GM18858 (cell line): ENCODE data around the gene CNTNAP5.

Experiments used
- ATAC-seq: cut with Tn5 transposase; IDR thresholded peaks from one replicate; pipeline ENCODE4 v1.9.1; 2021; ENCODE audit not compliant: unreplicated experiment

The CNTNAP5 gene

DNA sequence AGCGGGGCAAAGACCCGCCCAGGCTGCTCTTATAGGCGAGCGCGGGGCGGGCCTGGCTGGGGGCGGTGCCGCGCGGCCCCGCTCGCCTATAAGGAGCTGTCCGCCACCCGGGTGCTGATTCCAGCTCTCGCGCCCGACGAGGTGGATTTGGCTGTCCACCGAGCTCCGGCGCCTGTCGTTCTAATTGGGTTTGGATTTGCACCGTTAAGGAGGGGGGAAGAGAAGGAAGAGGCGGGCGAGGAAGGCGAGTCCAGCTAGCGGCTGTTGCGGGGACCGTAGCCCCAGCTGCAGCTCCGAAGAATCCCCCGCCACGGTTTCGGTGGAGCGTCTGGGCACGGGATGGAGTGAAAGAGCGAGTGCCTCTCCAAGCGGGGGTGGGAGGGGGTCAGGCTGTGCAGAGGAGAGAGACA is at the start of gene CNTNAP5:
Gene CNTNAP5, plus strand, starts transcription at position 117 of the 410 bp plus-strand sequence. CDS start 364 bp downstream, outside the sequence.
- ATAC-seq, result no peak

DNA sequence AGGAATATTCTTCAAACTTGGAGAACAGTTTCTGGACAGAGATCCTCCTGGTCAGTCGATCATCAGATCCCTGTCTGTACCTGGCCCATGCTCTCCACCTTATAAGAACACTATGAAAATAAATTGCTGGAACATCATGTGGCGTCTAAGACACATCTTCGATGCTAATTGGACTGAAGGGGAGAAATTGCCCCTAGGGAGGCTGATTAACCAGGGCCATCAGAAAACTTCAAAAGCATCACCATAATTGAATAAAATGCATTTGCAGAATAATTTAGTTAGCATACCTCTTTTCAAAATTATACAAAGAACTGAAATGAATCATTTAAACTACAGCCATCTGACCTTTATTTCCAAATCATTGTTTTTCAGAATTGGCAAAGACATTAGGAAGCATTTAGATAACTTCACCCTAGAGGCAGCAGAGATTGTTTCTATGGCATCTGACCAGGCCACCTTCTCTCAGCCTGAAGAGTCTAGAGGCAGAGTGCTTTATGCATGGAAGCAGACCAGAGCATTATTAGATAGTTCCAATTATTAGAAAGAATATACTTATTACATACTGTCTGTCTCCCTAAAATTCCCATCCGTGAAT is 48.9 kb upstream of the CNTNAP5 start:
- no peak for ATAC-seq

DNA sequence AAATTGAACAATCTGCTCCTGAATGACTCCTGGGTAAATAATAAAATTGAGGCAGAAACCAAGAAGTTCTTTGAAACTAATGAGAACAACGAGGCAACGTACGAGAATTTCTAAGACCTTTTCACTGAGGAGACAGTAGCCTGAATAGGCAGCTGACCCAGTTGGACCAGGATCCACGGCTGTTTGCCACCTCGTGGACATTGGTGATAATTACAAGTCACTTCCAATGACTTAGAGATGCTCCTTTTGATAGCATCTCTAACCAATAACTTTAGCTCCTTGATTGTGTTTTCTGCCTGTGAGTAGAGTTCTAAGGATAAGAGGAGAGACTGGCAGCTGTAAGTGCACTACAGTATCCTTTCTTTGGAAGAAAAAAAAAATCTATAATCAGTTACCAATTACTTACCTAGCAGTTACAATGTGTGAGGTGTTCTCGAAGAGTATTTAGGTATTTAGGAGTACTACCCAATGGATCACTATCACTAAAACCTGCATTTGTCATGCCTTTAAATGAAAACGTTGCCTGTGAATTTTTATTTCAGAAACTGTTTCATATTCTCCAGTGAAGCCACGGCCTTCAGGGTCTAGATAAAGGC is 31.3 kb upstream of the CNTNAP5 start:
- ATAC-seq, result peak; percentile 87

DNA sequence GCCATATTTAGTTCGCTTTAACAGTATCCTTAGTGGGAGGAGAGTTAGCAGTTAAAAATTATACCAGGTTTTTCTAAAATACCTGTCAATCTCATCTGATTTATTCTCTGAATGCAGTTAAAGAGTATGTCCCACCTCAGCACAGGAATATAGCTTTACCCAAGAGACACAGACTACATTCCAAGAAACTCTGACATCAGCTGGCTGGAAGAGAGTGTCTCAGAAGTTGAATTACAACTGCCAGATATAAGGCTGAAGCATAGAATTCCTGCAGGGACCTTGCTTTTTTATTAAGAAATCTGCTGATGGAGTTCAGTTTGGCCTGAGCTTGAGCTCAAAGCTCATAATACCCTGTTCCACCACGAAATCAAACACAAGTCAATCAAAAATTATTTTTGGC is 25.4 kb upstream of the CNTNAP5 start:
- no peak for ATAC-seq

DNA sequence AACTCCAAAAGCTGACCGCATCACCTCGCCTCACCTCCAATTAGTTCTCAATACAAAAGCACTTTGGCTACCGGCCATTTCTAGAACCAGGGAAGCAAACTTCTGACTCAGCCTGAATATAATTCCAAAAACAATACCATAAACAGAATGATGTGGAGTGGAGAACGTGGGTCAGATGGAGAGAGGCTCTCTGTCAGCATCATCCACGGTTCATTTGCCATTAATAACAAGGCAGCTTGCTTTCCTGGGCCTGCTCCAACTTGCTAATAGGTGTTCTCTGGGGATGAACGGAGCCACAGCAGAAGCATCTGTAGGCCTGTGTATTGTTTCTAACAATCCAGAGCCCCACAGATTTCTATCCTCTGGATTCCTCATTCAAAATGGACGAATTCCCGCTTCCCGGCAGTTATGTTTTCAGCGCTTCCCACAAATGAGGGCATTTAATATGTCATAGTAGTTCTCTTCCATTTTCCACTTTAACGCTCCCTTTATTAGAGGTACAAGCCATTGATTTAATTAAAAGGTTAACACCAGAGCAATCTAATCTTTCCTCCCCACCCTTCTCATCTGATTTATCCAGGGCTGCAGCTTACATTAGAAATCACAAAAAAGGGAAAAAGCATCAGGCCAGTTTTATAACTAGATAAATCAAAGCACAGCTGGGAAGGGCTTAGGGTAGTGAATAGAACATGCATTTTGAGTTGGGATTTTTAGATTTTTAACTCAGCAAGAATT is 23.2 kb upstream of the CNTNAP5 start:
- ATAC-seq, result no peak

DNA sequence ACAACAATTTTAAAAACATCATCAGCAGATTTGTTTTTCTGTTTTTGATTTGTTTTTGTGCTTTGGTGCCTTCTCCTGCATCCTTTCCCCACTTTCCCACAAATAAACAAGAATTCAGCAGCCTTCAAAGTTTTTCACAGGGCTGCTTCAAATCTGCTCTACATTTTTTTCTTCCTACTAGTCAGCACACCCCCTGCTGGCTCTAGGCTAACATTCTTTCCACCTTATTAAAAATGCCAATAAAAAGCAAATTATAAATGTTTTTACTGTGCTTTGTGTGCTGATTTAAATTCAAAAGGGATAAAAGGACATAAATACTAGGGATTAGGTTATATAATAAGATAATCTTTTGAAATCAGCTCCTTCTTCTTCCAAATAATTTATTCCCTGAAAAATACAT is 6.2 kb upstream of the CNTNAP5 start:
- no peak for ATAC-seq

DNA sequence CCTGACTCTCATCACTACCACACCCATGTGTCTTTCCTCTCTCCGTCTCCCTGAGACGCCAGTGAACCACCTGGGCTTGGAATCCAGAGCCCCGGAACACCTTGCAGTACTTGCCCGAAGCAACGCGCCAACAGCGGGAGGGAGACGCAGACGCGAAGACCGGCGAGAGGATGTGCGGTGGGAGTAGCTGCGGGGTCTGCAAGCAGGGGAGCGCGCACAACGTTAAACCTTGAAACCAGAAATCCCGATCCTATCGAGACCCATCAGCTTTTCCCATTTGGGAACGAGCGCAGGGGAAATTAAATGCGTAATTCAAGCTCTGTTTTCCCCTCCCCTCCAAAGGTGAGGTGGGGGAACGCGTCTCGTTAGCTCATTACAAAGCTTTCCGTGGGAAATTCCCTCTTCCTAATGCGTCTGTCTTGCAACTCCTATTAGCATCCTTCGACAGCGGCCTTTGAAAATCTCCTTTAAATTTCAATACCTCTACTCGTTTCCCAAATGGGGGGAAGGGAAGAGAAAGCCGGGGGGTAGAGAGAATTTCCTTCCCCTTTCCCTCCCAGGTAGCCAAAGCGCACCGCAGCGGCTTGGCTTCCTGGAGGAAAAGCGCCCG is 421 bp upstream of the CNTNAP5 start:
- ATAC-seq, result no peak

DNA sequence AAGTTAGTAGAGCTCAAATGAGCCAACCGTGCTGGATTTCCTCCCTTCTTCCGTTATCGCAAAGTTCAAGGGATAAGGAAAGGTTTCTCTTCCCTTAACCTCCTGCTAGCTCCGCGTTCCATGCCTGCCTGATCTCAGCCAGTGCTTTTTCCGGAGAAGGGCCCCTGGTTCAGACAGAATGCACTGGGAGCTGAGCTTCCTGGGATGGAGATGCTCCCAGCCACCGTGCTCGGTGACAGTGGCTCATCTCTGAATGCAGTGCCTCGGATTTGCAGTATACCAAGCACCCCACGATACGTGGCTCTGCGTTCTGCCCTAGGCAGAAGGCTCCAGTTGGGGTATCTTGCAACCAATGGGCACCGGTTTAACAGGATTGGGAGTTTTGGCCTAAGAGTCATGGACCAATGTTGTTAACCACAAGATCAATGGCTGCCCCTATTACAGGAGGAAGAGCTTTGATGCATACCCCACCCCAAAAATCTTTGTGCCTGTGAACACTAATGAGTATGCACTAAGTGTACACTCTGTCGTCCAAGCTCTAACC is 876 bp downstream of the CNTNAP5 start:
- no peak for ATAC-seq

DNA sequence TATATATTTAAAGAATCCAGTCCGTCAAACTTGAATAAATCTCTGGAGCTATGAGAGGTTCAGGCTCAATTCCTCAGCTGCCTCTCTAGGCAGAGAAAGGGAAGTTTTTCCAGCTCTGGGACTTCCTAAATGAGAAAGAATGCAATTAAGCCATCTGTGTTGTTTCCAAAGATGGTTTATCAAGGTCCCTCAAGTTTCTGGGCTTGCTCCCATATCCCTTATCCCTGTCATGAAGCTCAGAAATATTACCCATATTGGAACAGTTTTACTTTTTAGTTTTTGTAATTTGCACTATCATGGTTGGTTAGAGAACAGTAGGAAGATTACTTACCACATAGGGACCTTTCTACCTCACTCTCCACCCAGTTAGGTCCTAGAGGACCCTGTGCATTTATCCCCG is 1.4 kb downstream of the CNTNAP5 start:
- no peak for ATAC-seq

DNA sequence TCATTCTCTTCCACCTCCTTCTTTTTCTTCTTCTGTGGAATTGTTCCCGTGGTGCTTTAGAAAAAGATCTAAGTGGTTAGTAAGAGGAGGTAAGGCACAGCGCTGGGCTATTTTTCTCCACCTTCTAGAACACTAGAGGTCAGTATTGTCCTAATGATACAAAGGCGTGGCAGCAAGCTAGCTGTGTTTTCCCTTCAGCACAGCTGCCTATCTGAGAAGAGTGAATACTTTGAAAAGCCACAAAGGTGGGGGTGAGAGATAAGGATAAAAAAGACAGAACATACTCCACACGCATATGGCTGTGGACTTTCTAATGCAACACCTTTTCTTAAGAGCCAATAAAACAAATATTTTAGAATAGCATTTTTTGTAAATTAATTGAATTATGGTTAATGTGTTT is 2.1 kb downstream of the CNTNAP5 start:
- ATAC-seq, result peak; percentile 91

DNA sequence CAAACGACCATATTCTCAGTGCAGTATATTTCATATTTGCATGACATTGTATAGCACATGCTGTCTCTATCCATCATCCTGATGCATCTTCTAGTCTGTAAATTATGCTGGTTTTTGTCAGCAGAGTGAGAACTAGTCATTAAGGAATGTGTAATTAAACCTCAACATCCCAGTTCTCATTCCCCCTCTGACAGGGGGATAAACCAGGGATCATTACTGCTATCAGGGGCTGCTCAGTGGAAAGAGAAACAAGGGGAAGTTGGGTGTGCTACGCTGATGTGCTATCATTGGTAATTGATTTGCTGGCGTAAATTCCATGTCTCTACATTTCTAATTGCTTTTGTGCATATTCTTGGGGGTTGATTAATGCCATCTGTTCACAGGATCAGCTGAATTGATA is 7.7 kb downstream of the CNTNAP5 start:
- ATAC-seq, result no peak

DNA sequence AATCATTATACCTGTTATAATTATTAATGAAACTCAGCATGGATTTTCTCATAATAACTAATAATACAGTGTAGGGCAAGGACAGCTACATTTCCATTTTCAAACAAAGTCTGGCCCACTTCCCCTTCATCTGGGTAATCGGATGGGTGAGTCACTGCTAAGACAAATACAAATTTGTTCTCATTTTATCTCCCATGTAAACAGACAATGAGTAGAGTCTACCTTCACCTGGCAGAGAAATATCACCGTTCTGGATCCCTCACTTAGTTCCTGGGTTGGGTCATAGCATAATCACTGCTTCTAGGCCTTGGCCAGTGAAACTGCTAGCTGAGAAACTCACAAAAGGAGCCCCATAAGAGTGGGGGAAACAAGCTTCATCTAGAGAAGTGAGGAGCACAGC is 9.2 kb downstream of the CNTNAP5 start:
- ATAC-seq, result no peak

DNA sequence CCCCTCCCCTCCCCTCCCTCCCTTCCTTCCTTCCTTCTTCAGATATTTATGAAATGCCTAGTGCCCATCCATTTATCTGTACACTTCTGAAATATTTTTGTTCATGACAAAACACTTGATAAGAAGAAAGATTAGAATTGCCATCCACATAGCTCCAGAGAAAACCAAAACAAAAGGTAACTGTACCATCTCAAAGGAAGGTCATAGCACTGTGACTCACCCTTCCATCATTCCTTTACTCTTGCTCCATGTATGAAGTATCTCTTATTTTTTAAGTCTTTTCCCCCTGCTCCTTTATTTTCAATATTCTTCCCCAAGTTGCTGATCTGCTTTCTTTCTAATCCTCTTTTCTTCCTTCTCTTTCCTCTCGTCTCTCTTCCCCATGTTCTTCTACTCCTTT is 9.9 kb downstream of the CNTNAP5 start:
- no peak for ATAC-seq

DNA sequence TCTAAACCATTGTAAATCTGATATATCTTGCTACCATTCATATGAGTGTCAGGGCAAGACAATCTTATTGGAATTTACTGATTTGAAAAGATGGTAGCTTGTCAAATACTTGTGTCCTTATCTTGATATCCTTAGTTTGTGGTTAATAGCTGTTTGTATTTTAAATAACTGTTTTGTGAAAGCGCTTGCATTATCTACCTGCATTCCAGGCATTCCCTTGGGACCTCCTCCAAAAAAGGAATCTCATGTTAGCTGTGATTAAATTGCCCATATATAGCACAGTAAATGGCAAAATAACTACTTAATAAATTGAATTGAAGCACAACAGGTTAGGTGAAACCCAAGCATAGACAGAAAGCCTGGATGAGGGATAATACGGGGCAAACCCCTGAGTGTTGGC is 13.9 kb downstream of the CNTNAP5 start:
- ATAC-seq, result no peak

DNA sequence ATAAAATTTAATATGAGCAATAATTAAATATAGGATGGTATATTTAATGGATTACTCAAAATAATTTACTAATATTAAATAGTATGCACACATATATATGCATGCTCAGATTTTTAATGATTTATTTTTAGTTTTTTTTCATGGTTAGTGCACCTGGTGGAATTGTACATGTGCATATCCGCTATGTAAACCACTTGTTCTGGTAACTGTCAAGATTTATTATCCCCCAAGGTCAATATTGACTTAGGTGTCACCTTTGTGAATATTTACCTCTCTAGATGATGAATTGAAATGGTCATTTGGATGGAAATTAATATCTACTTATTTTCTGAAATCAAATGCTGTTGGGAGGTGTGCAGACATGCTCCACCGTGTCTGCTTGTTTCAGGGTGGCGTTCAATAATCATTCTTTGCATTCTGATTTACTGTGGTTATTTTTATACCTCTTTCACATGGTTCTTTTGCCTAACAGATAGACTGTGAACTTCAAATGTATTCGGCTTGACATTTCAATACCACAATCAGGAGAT is 14.7 kb downstream of the CNTNAP5 start:
- ATAC-seq, result no peak

DNA sequence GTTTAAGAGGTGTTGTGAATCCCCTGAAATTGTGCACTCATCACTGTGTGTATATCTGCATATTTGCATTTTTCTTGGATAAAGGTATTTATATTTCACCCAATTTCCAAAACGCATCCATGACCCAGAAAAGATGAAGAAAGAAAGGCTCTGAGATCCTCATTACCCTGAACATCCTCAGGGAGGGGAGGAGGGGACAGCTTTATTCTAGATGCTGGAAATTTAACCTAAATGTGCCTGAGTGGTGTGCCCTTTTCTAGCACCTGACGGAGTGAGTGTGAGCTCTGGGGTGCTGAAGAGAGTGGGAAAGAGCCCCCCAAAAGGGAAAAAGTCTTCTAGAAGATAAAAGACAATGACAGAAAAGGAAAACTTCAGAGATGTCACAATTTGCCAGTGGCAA is 20.8 kb downstream of the CNTNAP5 start:
- ATAC-seq, result no peak

DNA sequence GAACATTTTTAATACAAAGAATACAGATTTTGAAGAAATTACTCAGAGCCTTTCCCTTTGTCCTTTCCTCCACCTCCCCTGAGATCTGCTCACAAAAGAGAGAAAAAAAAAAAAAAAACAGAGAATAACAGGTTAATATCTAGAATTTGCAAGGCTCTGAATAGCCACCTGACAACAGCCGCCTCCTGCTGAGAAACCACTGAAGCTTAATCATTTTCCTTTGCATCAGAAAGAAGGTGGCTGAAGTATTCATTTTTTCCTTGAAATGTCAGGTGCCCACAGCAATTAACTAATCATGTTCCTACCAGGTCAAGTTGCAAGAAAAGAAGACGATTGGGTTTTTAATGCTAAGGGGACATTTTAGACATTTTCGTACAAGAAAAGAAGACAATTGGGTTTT is 21.2 kb downstream of the CNTNAP5 start:
- ATAC-seq, result no peak

DNA sequence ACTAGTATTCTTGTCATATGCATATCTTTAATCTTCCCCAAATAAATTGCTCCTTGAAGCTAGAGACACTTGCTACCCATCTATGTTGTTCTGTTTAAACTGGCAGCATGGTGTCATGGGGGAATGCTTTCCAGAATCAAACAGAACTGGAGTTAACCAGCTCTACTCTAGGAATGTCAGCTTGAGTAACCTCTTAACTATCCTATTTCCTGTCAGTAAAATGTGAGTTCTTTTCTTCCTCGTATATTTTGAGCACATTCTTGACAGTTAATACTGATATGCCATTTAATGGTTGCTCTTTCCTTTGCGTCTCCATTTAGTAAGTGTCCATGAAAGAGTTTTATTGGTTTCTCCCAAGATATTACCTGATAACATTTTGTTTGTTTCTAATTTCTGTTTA is 23.0 kb downstream of the CNTNAP5 start:
- ATAC-seq, result no peak

DNA sequence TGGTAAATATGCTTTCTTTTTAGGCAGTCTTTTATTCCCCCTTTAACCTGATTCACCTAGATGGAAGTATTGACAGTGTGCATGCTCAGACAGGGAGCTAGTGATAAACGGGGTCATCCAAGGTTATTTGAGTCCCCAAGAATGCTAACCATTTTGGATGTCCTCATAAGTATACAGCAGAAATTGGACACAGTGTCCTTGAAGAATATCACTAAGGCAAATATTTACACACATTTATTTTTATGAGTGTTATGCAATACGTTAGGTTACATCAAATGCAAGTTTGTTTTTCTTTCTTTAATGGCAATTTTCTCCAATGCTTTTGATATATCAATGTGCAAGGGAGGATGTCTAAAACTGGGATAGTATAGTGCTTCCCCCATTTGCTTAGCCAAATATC is 23.6 kb downstream of the CNTNAP5 start:
- ATAC-seq, result no peak

DNA sequence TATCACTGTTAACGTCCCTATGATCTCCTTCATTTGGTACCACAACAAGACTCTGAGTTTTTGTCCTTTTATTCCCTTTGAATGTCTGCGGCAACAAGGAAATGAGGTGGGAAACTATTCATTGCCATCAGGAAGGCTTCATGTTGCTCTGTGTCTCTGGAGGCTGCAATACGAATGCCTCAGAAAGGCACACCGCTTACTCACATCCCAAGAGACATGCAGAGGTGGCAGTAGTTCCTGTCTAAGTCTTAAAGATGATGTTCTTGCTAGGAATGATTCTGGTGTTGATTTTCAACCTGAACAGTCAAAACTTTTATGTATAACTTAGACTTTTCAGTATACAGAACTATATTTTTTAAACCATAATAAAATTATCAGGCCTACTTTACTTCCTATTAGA is 24.0 kb downstream of the CNTNAP5 start:
- ATAC-seq, result no peak

DNA sequence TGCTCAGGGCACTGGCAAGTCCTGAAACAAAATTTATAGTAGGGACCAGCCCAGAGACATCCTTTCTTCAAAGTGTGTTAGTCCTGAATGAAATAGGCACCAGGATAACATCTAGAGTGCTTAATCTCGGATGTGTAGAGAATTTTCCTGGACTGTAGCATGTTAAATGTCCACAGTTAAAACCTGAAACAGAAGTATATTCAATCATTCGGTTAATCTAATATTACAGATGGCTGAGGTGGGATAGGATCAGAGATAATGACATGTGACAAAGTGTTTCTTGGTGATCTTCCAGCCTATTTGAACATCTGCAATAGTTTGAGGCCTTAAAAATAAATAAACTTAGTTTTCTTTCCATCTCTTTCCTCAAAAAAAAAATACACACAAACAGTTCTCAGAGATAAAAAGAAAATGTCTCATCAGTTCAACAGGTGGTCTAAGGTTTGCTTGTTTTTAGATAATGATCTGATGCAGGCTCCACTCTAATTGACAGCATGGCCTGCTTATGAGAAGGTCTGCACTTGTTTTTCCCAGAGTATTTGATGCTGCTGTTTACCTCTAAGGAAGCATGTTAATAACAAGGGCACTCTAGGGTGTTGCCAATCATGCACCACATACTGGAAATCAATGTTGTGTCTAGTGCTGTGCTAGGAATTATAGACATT is 25.9 kb downstream of the CNTNAP5 start:
- no peak for ATAC-seq
